MCF 10A (cell line): Measurements from ENCODE around the gene TP53BP1. TPM values are rescaled to one million over a fixed set of nuclear protein-coding genes. Genes with fewer than 3 reads are reported as not detected.
"Not testable (repeated sequence)": the region's sequence is repeated elsewhere in the genome, so short reads cannot be mapped to it uniquely, and the experiment has no call there.

Experiments
- BruUV-seq: library from RNA; stranded (reverse); fragments of 400-500 nt; replicated peaks from 2 replicates; lab custom pipeline; 2021; lab: Mats Ljungman, UMichigan
- CTCF ChIA-PET: fragments of 300-600 bp; sonication (Branson Sonifier 250); formaldehyde crosslinking; extraction: SDS; loops from one replicate; lab custom pipeline; 2021; ENCODE audit warnings: antibody characterized with exemption, inconsistent platforms; lab: Yijun Ruan, JAX
- POLR2A ChIA-PET: fragments of 300-600, 350-650 bp; sonication (Branson Sonifier 250); formaldehyde crosslinking; extraction: SDS; loops from one replicate; lab custom pipeline; 2020; ENCODE audit warnings: antibody characterized with exemption, inconsistent platforms; lab: Yijun Ruan, JAX
- DNase-seq: peaks from one replicate; pipeline ENCODE4 v3.0.0-alpha.2; 2018; ENCODE audit not compliant: unreplicated experiment
- H3K27ac Mint-ChIP-seq: one replicate; pipeline ENCODE4 v1.8.0; 2022; ENCODE audit warnings: mild to moderate bottlenecking, low read depth, mixed read lengths; ENCODE audit not compliant: unreplicated experiment
- H3K27me3 Mint-ChIP-seq: one replicate; pipeline ENCODE4 v1.8.0; 2022; ENCODE audit warnings: mixed read lengths; ENCODE audit not compliant: insufficient read depth, unreplicated experiment
- H3K36me3 Mint-ChIP-seq: one replicate; pipeline ENCODE4 v1.8.0; 2022; ENCODE audit warnings: mild to moderate bottlenecking, moderate library complexity, mixed read lengths; ENCODE audit not compliant: insufficient read depth, unreplicated experiment
- H3K4me1 Mint-ChIP-seq: one replicate; pipeline ENCODE4 v1.8.0; 2022; ENCODE audit warnings: mixed read lengths; ENCODE audit not compliant: insufficient read depth, unreplicated experiment
- H3K4me3 Mint-ChIP-seq: one replicate; pipeline ENCODE4 v1.8.0; 2022; ENCODE audit warnings: mild to moderate bottlenecking, moderate library complexity, mixed read lengths; ENCODE audit not compliant: unreplicated experiment
- H3K9me3 Mint-ChIP-seq: one replicate; pipeline ENCODE4 v1.8.0; 2022; ENCODE audit warnings: mixed read lengths; ENCODE audit not compliant: unreplicated experiment
- CTCF ChIP-seq: fragments of 200-600 bp; IDR thresholded peaks from one replicate; pipeline ENCODE4 v1.8.0; 2022; ENCODE audit warnings: antibody characterized with exemption, mild to moderate bottlenecking; ENCODE audit not compliant: unreplicated experiment
- intact Hi-C: fragments of 100-400 bp; cut with micrococcal nuclease; formaldehyde crosslinking; loops from 2 replicates; pipeline ENCODE4 v1.14.1; 2022
- total RNA-seq: library from RNA; stranded (reverse); gene quantifications from 2 replicates; pipeline ENCODE4 v1.2.3, GENCODE V29; 2022

TP53BP1 gene
- total RNA-seq, 1 experiment from 2014 or later, result 38.8 TPM

GRCh38 chr15:43406189-43406588, 86.8 kb downstream of the TP53BP1 start:
- Mint-ChIP-seq H3K36me3 (peaks cover 98% of the 10 kb centered on the region), H3K4me3 (no peak overlapping the region)

GRCh38 chr15:43404130-43404529, 88.8 kb downstream of the TP53BP1 start:
- no peak for DNase-seq
- no TSS peak for BruUV-seq
- CTCF ChIA-PET, result no interaction called here
- no peaks in the 10 kb centered on the region for H3K27me3 Mint-ChIP-seq
- H3K4me1 Mint-ChIP-seq, result no peaks in the 10 kb centered on the region
- peaks cover 98% of the 10 kb centered on the region for H3K36me3 Mint-ChIP-seq
- H3K27ac Mint-ChIP-seq, result no peak overlapping the region
- H3K4me3 Mint-ChIP-seq, result no peak overlapping the region
- intact Hi-C loops, result no loop called here
- TF ChIP-seq CTCF, result no peak
- POLR2A ChIA-PET, result interaction anchor here (0.7 kb wide), 1 partner anchor 90 kb away, joined by 3 read pairs; no protein-coding TSS in a partner anchor
- no peaks in the 10 kb centered on the region for H3K9me3 Mint-ChIP-seq

More at GRCh38 chr15:43406189-43406588, 86.8 kb downstream of the TP53BP1 start:
- no peak for DNase-seq
- intact Hi-C loops, result no loop called here
- no peaks in the 10 kb centered on the region for H3K4me1 Mint-ChIP-seq
- H3K27ac Mint-ChIP-seq, result no peak overlapping the region
- no peaks in the 10 kb centered on the region for H3K27me3 Mint-ChIP-seq
- no peaks in the 10 kb centered on the region for H3K9me3 Mint-ChIP-seq
- ChIA-PET CTCF (interaction anchor here (0.6 to 0.7 kb wide), 4 partner anchors 30 to 294 kb away, joined by 3 to 4 read pairs (median 4); no protein-coding TSS in a partner anchor), POLR2A (interaction anchor here (1.2 kb wide), 1 partner anchor 34 kb away, joined by 4 read pairs; no protein-coding TSS in a partner anchor)
- TSS peak; percentile 9 for BruUV-seq
- no peak for TF ChIP-seq CTCF

- Mint-ChIP-seq H3K27me3 (no peaks in the 10 kb centered on the region), H3K27ac (no peak overlapping the region), H3K4me1 (no peaks in the 10 kb centered on the region), H3K36me3 (peaks cover 98% of the 10 kb centered on the region), H3K4me3 (no peak overlapping the region), H3K9me3 (no peaks in the 10 kb centered on the region)
- DNase-seq, result no peak
- no TSS peak for BruUV-seq
- ChIA-PET CTCF (interaction anchor here (0.5 kb wide), 1 partner anchor 33 kb away, joined by 5 read pairs; the partner anchor contains the start of genes TUBGCP4 and ZSCAN29), POLR2A (interaction anchor here (1.6 kb wide), 1 partner anchor 8 kb away, joined by 3 read pairs; no protein-coding TSS in a partner anchor)
- TF ChIP-seq CTCF, result no peak
- intact Hi-C loops, result no loop called here
These were observed 89.3 kb downstream of the TP53BP1 start for GRCh38 chr15:43403616-43404015.

- TF ChIP-seq CTCF, result no peak
- Mint-ChIP-seq H3K27ac (no peak overlapping the region), H3K9me3 (no peaks in the 10 kb centered on the region), H3K4me3 (no peak overlapping the region), H3K27me3 (no peaks in the 10 kb centered on the region), H3K36me3 (peaks cover 98% of the 10 kb centered on the region), H3K4me1 (no peaks in the 10 kb centered on the region)
- POLR2A ChIA-PET, result interaction anchor here (0.6 to 1.6 kb wide), 2 partner anchors 9 to 234 kb away, joined by 3 read pairs; no protein-coding TSS in a partner anchor
- intact Hi-C loops, result no loop called here
- no TSS peak for BruUV-seq
- no peak for DNase-seq
- CTCF ChIA-PET, result interaction anchor here (0.7 kb wide), 1 partner anchor 91 kb away, joined by 3 read pairs; no protein-coding TSS in a partner anchor
These were observed 90.7 kb downstream of the TP53BP1 start for GRCh38 chr15:43402255-43402654.

GRCh38 chr15:43393592-43393991, 99.4 kb downstream of the TP53BP1 start:
- intact Hi-C loops, POLR2A ChIA-PET, H3K4me1 Mint-ChIP-seq, BruUV-seq, H3K27ac Mint-ChIP-seq, H3K4me3 Mint-ChIP-seq, DNase-seq, H3K9me3 Mint-ChIP-seq, H3K27me3 Mint-ChIP-seq: not testable (repeated sequence)
- CTCF ChIA-PET, result interaction anchor here (0.6 kb wide), 1 partner anchor 102 kb away, joined by 3 read pairs; no protein-coding TSS in a partner anchor
- peaks cover 71% of the 10 kb centered on the region for H3K36me3 Mint-ChIP-seq
